RWPE1 (cell line): ENCODE data around the gene SPN.

Experiments
- CTCF ChIA-PET: fragments of 350-600 bp; sonication (Branson Sonifier 250); formaldehyde crosslinking; extraction: SDS; loops from one replicate; lab custom pipeline; 2021; lab: Yijun Ruan, JAX
- POLR2A ChIA-PET: fragments of 400-600 bp; formaldehyde crosslinking; extraction: SDS; loops from one replicate; lab custom pipeline; 2020; ENCODE audit warnings: antibody characterized with exemption; ENCODE audit not compliant: low non-redundant PET; lab: Yijun Ruan, JAX
- DNase-seq: peaks from one replicate; pipeline ENCODE4 v3.0.0; 2012; ENCODE audit warnings: low spot score
- H3K27ac ChIP-seq: fragments of 450-650 bp; 2 replicates; pipeline ENCODE4 v1.5.1; 2017
- CTCF ChIP-seq: fragments of 450-650 bp; conservative IDR thresholded peaks from 2 replicates; pipeline ENCODE4 v1.5.1; 2017; ENCODE audit warnings: low read depth, mild to moderate bottlenecking

Gene SPN

GRCh38 chr16:29678691-29679267 is 15.7 kb downstream of the SPN start, which contains the start of gene QPRT:
Gene QPRT, plus strand, starts transcription at chr16:29679180. Its CDS starts 18 bp downstream, at chr16:29679198.
- no peak for TF ChIP-seq CTCF
- POLR2A ChIA-PET = no interaction called here
- no peak for DNase-seq
- H3K27ac ChIP-seq = no peak within 1 kb of the TSS
- CTCF ChIA-PET = no interaction called here

- no peak for TF ChIP-seq CTCF
- POLR2A ChIA-PET = no interaction called here
- H3K27ac ChIP-seq = no peak overlapping the region
- CTCF ChIA-PET = no interaction called here
- no peak for DNase-seq
These were observed 17.1 kb downstream of the SPN start for GRCh38 chr16:29680180-29680598.

- no peak overlapping the region for H3K27ac ChIP-seq
- DNase-seq = no peak
- ChIA-PET CTCF (interaction anchor here (0.6 to 0.7 kb wide), 2 partner anchors 17 to 131 kb away, joined by 3 to 4 read pairs; no protein-coding TSS in a partner anchor), POLR2A (no interaction called here)
- TF ChIP-seq CTCF = no peak
These were observed 20.6 kb downstream of the SPN start for GRCh38 chr16:29683543-29684090.

GRCh38 chr16:29684679-29685078 is 21.6 kb downstream of the SPN start:
- no peak overlapping the region for H3K27ac ChIP-seq
- CTCF ChIA-PET = no interaction called here
- no peak for TF ChIP-seq CTCF
- no peak for DNase-seq
- POLR2A ChIA-PET = no interaction called here

- ChIA-PET POLR2A (no interaction called here), CTCF (interaction anchor here (0.7 kb wide), 2 partner anchors 12 to 121 kb away, joined by 3 to 4 read pairs; no protein-coding TSS in a partner anchor)
- DNase-seq = no peak
- no peak for TF ChIP-seq CTCF
- no peak overlapping the region for H3K27ac ChIP-seq
These were observed 23.8 kb downstream of the SPN start for GRCh38 chr16:29686740-29687332.

- CTCF ChIA-PET = interaction anchor here (0.7 kb wide), 2 partner anchors 13 to 120 kb away, joined by 3 to 4 read pairs; no protein-coding TSS in a partner anchor
- DNase-seq = no peak
- no peak overlapping the region for H3K27ac ChIP-seq
- POLR2A ChIA-PET = no interaction called here
- no peak for TF ChIP-seq CTCF
These were observed 24.7 kb downstream of the SPN start for GRCh38 chr16:29687755-29688154.
